IMR-90 (cell line): ENCODE measurements around the gene ACTMAP. TPM values are rescaled to one million over a fixed set of nuclear protein-coding genes. Genes with fewer than 3 reads are reported as not detected.

Experiments
- ATAC-seq: fragments of 200-7000 bp; cut with Tn5 transposase; 2 replicates; pipeline ENCODE4 v1.9.1; 2020; ENCODE audit warnings: low read depth, mild to moderate bottlenecking, moderate library complexity
- BruUV-seq: library from RNA; stranded (reverse); fragments of 400-500 nt; replicated peaks from 2 replicates; lab custom pipeline; 2021; lab: Mats Ljungman, UMichigan
- CTCF ChIA-PET: fragments of 300-600 bp; formaldehyde crosslinking; extraction: SDS; loops from one replicate; lab custom pipeline; 2021; ENCODE audit warnings: antibody characterized with exemption; lab: Yijun Ruan, JAX
- POLR2A ChIA-PET: fragments of 300-600 bp; sonication (Branson Sonifier 250); formaldehyde crosslinking; loops from one replicate; lab custom pipeline; 2022; ENCODE audit warnings: antibody characterized with exemption; ENCODE audit not compliant: unreplicated experiment; lab: Charles Lee
- DNase-seq: peaks from one replicate; pipeline ENCODE4 v3.0.0; 2013
- H2AFZ ChIP-seq: replicated peaks from 2 replicates; pipeline ENCODE3; 2013; ENCODE audit warnings: low read length, mild to moderate bottlenecking; ENCODE audit not compliant: poor library complexity
- H2AK5ac ChIP-seq: 2 replicates; pipeline ENCODE4 v1.6.1; 2013; ENCODE audit warnings: low read depth, low read length, inconsistent platforms
- H2AK9ac ChIP-seq: replicated peaks from 2 replicates; pipeline ENCODE3; 2013; ENCODE audit warnings: mild to moderate bottlenecking, low read depth, low read length, moderate library complexity; ENCODE audit not compliant: poor library complexity
- H2BK120ac ChIP-seq: 2 replicates; pipeline ENCODE4 v1.6.1; 2013; ENCODE audit warnings: low read depth, low read length, inconsistent platforms
- H2BK15ac ChIP-seq: 3 replicates; pipeline ENCODE4 v1.6.1; 2013; ENCODE audit warnings: low read depth, low read length, inconsistent platforms
- H2BK20ac ChIP-seq: 2 replicates; pipeline ENCODE4 v1.6.1; 2013; ENCODE audit warnings: low read depth, mild to moderate bottlenecking, inconsistent platforms, low read length, moderate library complexity
- H2BK5ac ChIP-seq: 2 replicates; pipeline ENCODE4 v1.6.1; 2013; ENCODE audit warnings: mild to moderate bottlenecking, low read depth, low read length, inconsistent platforms; ENCODE audit not compliant: poor library complexity, severe bottlenecking
- H3K14ac ChIP-seq: replicated peaks from 2 replicates; pipeline ENCODE4 v1.6.1; 2013; ENCODE audit warnings: low read depth, low read length, inconsistent platforms
- H3K18ac ChIP-seq: 2 replicates; pipeline ENCODE4 v1.6.1; 2013; ENCODE audit warnings: low read depth, low read length, control low read depth
- H3K23ac ChIP-seq: 2 replicates; pipeline ENCODE4 v1.6.1; 2013; ENCODE audit warnings: low read depth, low read length, inconsistent platforms
- H3K27ac ChIP-seq: 2 replicates; pipeline ENCODE4 v1.5.1; 2013; ENCODE audit warnings: mild to moderate bottlenecking, control low read depth, low read length; ENCODE audit not compliant: insufficient read depth
- H3K27me3 ChIP-seq: 2 replicates; pipeline ENCODE4 v1.6.1; 2013; ENCODE audit warnings: low read length; ENCODE audit not compliant: control insufficient read depth, insufficient read depth
- H3K36me3 ChIP-seq: 2 replicates; pipeline ENCODE4 v1.6.1; 2013; ENCODE audit warnings: low read length, mixed read lengths; ENCODE audit not compliant: control insufficient read depth, insufficient read depth
- H3K4ac ChIP-seq: 2 replicates; pipeline ENCODE4 v1.6.1; 2013; ENCODE audit warnings: low read depth, low read length, inconsistent platforms
- H3K4me1 ChIP-seq: 2 replicates; pipeline ENCODE4 v1.6.1; 2013; ENCODE audit warnings: low read length, mixed read lengths; ENCODE audit not compliant: control insufficient read depth, insufficient read depth
- H3K4me2 ChIP-seq: 2 replicates; pipeline ENCODE4 v1.6.1; 2013; ENCODE audit warnings: low read depth, mild to moderate bottlenecking, control low read depth, low read length, moderate library complexity
- H3K4me3 ChIP-seq: 2 replicates; pipeline ENCODE4 v1.5.1; 2013; ENCODE audit warnings: low read depth, mild to moderate bottlenecking, control low read depth, low read length, moderate library complexity; ENCODE audit not compliant: insufficient read depth
- H3K56ac ChIP-seq: 2 replicates; pipeline ENCODE4 v1.6.1; 2013; ENCODE audit warnings: low read length, inconsistent platforms; ENCODE audit not compliant: insufficient read depth; ENCODE audit errors: extremely low read depth
- H3K79me1 ChIP-seq, 2 experiments: 2 replicates each; pipeline ENCODE4 v1.6.1; 2013; ENCODE audit warnings: low read length in 2 of 2, inconsistent platforms in 1 of 2, low read depth in 1 of 2
- H3K9ac ChIP-seq: 2 replicates; pipeline ENCODE4 v1.6.1; 2013; ENCODE audit warnings: low read depth, low read length, control low read depth
- H3K9me1 ChIP-seq: 2 replicates; pipeline ENCODE4 v1.6.1; 2013; ENCODE audit warnings: low read length, inconsistent platforms; ENCODE audit not compliant: insufficient read depth
- H3K9me3 ChIP-seq: 2 replicates; pipeline ENCODE4 v1.6.1; 2013; ENCODE audit warnings: low read length; ENCODE audit not compliant: control insufficient read depth, insufficient read depth
- H4K20me1 ChIP-seq: 2 replicates; pipeline ENCODE4 v1.6.1; 2013; ENCODE audit warnings: low read length, inconsistent platforms; ENCODE audit not compliant: insufficient read depth
- H4K5ac ChIP-seq: 2 replicates; pipeline ENCODE4 v1.6.1; 2013; ENCODE audit warnings: mild to moderate bottlenecking, low read depth, low read length, control low read depth
- H4K8ac ChIP-seq, 2 experiments: 2 replicates each; pipeline ENCODE4 v1.6.1; 2013; ENCODE audit warnings: low read depth in 2 of 2, low read length in 2 of 2, control low read depth in 1 of 2, inconsistent platforms in 1 of 2
- H4K91ac ChIP-seq: 2 replicates; pipeline ENCODE4 v1.6.1; 2013; ENCODE audit warnings: low read depth, low read length, inconsistent platforms; ENCODE audit not compliant: insufficient read depth
- BHLHE40 ChIP-seq: fragments of 150-350 bp; IDR thresholded peaks from 2 replicates; pipeline ENCODE4 v1.6.1; 2016; ENCODE audit warnings: mild to moderate bottlenecking, low read depth, low read length
- CHD1 ChIP-seq: IDR thresholded peaks from 2 replicates; pipeline ENCODE4 v1.6.1; 2012; ENCODE audit warnings: low read depth, low read length, improper control_type of control experiment
- MAFK ChIP-seq: IDR thresholded peaks from 2 replicates; pipeline ENCODE4 v1.6.1; 2012; ENCODE audit warnings: low read depth, low read length, improper control_type of control experiment
- MAZ ChIP-seq: IDR thresholded peaks from 2 replicates; pipeline ENCODE4 v1.6.1; 2012; ENCODE audit warnings: low read depth, mild to moderate bottlenecking, low read length, improper control_type of control experiment, moderate library complexity, borderline replicate concordance
- MXI1 ChIP-seq: IDR thresholded peaks from 2 replicates; pipeline ENCODE4 v1.6.1; 2012; ENCODE audit warnings: low read depth, mild to moderate bottlenecking, low read length, moderate library complexity, borderline replicate concordance
- NFE2L2 ChIP-seq: fragments of 150-350 bp; IDR thresholded peaks from 2 replicates; pipeline ENCODE4 v1.6.1; 2016; ENCODE audit warnings: low read depth, mild to moderate bottlenecking, low read length
- POLR2A ChIP-seq: IDR thresholded peaks from 2 replicates; pipeline ENCODE4 v1.6.1; 2012; ENCODE audit warnings: mild to moderate bottlenecking, low read depth, low read length
- RAD21 ChIP-seq: IDR thresholded peaks from 2 replicates; pipeline ENCODE4 v1.6.1; 2012; ENCODE audit warnings: low read length, improper control_type of control experiment
- RCOR1 ChIP-seq: IDR thresholded peaks from 2 replicates; pipeline ENCODE4 v1.6.1; 2012; ENCODE audit warnings: mild to moderate bottlenecking, low read length, improper control_type of control experiment; ENCODE audit not compliant: insufficient replicate concordance
- RFX5 ChIP-seq: IDR thresholded peaks from 2 replicates; pipeline ENCODE4 v1.8.0; 2012; ENCODE audit warnings: low read depth, mild to moderate bottlenecking, low read length, moderate library complexity
- SMC3 ChIP-seq: fragments of 150-350 bp; IDR thresholded peaks from 2 replicates; pipeline ENCODE4 v1.6.1; 2016; ENCODE audit warnings: low read depth, mild to moderate bottlenecking, antibody characterized with exemption, low read length, moderate library complexity
- WGBS, 2 experiments: methylation state at CpG; one replicate each; pipeline versions ENCODE4 v1.1.5 to v1.1.7; 2013; ENCODE audit warnings: missing lambda C conversion rate in 2 of 2; ENCODE audit not compliant: insufficient read length in 1 of 2; ENCODE audit errors: extremely low coverage in 2 of 2; 5-methylcytosine and 5-hydroxymethylcytosine counted together
- dilution Hi-C: fragments of 300-500 bp; cut with HindIII; formaldehyde crosslinking; loops from one replicate; pipeline ENCODE4 v1.14.3; 2018; ENCODE audit warnings: low sequenced_read_pairs; ENCODE audit not compliant: unreplicated experiment
- in situ Hi-C: fragments of 300-500 bp; cut with MboI; formaldehyde crosslinking; loops from 3 replicates; pipeline ENCODE4 v1.14.3; 2019; ENCODE audit warnings: low sequenced_read_pairs, inconsistent platforms, mixed read lengths
- intact Hi-C: fragments of 100-400 bp; cut with micrococcal nuclease; formaldehyde crosslinking; loops from 2 replicates; pipeline ENCODE4 v1.10.0; 2022
- polyA plus RNA-seq, 3 experiments: library from polyadenylated mRNA; depleted of rRNA; stranded (reverse); fragments of >200 nt; gene quantifications; 2 replicates each; pipeline ENCODE4 v1.2.3, GENCODE V29; 2012; ENCODE audit warnings: low replicate concordance in 1 of 3
- total RNA-seq: library from RNA; depleted of rRNA; stranded (reverse); fragments of >200 nt; gene quantifications from 2 replicates; pipeline ENCODE4 v1.2.3, GENCODE V29; 2012

ACTMAP gene
- total and polyA plus RNA-seq, 2 of the 4 experiments (the other 2 are of a cell fraction) = 0.54 to 5.4 TPM

- Histone ChIP-seq H3K36me3 (peaks cover 10% of the 10 kb centered on the region), H3K9me1 (no peaks in the 10 kb centered on the region), H3K27me3 (no peaks in the 10 kb centered on the region), H2BK20ac (no peak overlapping the region), H3K4ac (no peak overlapping the region), H4K20me1 (no peaks in the 10 kb centered on the region), H4K8ac (no peak overlapping the region), H3K79me1 (no peaks in the 10 kb centered on the region), H3K4me3 (no peak overlapping the region), H3K9ac (no peak overlapping the region), H3K23ac (no peak overlapping the region), H2BK120ac (no peak overlapping the region), H3K18ac (no peak overlapping the region), H3K56ac (no peak overlapping the region), H3K9me3 (no peaks in the 10 kb centered on the region), H3K4me2 (peak overlapping the region; percentile 2; the same call in 1 of the 2 replicates), H2AK5ac (no peak overlapping the region), H2BK5ac (no peak overlapping the region), H2AK9ac (no peak overlapping the region), H3K27ac (no peak overlapping the region), H2BK15ac (no peak overlapping the region), H4K91ac (no peak overlapping the region), H3K4me1 (no peaks in the 10 kb centered on the region; the same call in 1 of the 2 replicates), H3K14ac (no peak overlapping the region), H4K5ac (no peak overlapping the region), H2AFZ (no peak overlapping the region)
- POLR2A ChIA-PET = no interaction called here
- ATAC-seq (no peak), DNase-seq (no peak)
- CTCF ChIA-PET = no interaction called here
- BruUV-seq = no TSS peak
- WGBS, 2 experiments = no CpG with 5 or more reads among the region's 3 CpGs
- TF ChIP-seq SMC3 = no peak
- TF ChIP-seq RFX5 = no peak
- no peak for TF ChIP-seq MXI1
- TF ChIP-seq MAFK = no peak
- TF ChIP-seq POLR2A = no peak
- no peak for TF ChIP-seq MAZ
- no peak for TF ChIP-seq NFE2L2
- TF ChIP-seq BHLHE40 = no peak
- TF ChIP-seq RAD21 = no peak
- TF ChIP-seq CHD1 = no peak
- TF ChIP-seq RCOR1 = no peak
- intact Hi-C loops (no loop called here), in situ Hi-C loops (no loop called here), dilution Hi-C loops (no loop called here)
Measured at GRCh38 chr19:40791996-40792395, 41.7 kb upstream of the ACTMAP start.
